Activated CD4-positive, alpha-beta memory T cell treated with anti-CD3 and anti-CD28 coated beads for 36 hours (primary cell): ENCODE results near the gene ALDH7A1. TPM values are rescaled to one million over a fixed set of nuclear protein-coding genes. Genes with fewer than 3 reads are reported as not detected.
"Not testable (repeated sequence)": the region's sequence is repeated elsewhere in the genome, so short reads cannot be mapped to it uniquely, and the experiment has no call there.

Experiments
- CTCF ChIA-PET: fragments of 350-600 bp; sonication (Branson Sonifier 250); formaldehyde crosslinking; loops from one replicate; lab custom pipeline; 2021; ENCODE audit warnings: antibody characterized with exemption, inconsistent platforms; lab: Charles Lee
- POLR2A ChIA-PET: fragments of 350-600 bp; sonication (Branson Sonifier 250); formaldehyde crosslinking; loops from one replicate; lab custom pipeline; 2021; ENCODE audit warnings: antibody characterized with exemption; lab: Charles Lee
- DNase-seq: peaks from one replicate; pipeline ENCODE4 v3.0.0-alpha.2; 2020
- H3K27ac Mint-ChIP-seq: one replicate; pipeline ENCODE4 v1.8.0; 2021; ENCODE audit warnings: mixed read lengths
- H3K27me3 Mint-ChIP-seq: one replicate; pipeline ENCODE4 v1.8.0; 2021; ENCODE audit warnings: mixed read lengths
- H3K36me3 Mint-ChIP-seq: one replicate; pipeline ENCODE4 v1.8.0; 2021; ENCODE audit warnings: mixed read lengths
- H3K4me1 Mint-ChIP-seq: one replicate; pipeline ENCODE4 v1.8.0; 2021; ENCODE audit warnings: low read depth, mixed read lengths
- H3K4me3 Mint-ChIP-seq: one replicate; pipeline ENCODE4 v1.8.0; 2021; ENCODE audit warnings: mild to moderate bottlenecking, mixed read lengths
- H3K9me3 Mint-ChIP-seq: one replicate; pipeline ENCODE4 v1.8.0; 2021; ENCODE audit warnings: mixed read lengths
- intact Hi-C: fragments of 100-400 bp; cut with micrococcal nuclease; formaldehyde crosslinking; loops from one replicate; pipeline ENCODE4 v1.15.1; 2023
- total RNA-seq, 2 experiments: library from RNA; stranded (reverse); gene quantifications; one replicate each; pipeline ENCODE4 v1.2.3, GENCODE V29; 2021

Gene ALDH7A1
- total RNA-seq, 2 experiments from 2014 or later = 5.3 to 5.7 TPM

GRCh38 chr5:126591549-126591948, 3.5 kb downstream of the ALDH7A1 start:
- Mint-ChIP-seq H3K9me3 (no peaks in the 10 kb centered on the region), H3K36me3 (no peaks in the 10 kb centered on the region), H3K4me1 (peaks cover 8% of the 10 kb centered on the region), H3K4me3 (no peak overlapping the region), H3K27me3 (peaks cover 13% of the 10 kb centered on the region), H3K27ac (no peak overlapping the region)
- DNase-seq = no peak
- ChIA-PET CTCF (no interaction called here), POLR2A (no interaction called here)
- intact Hi-C loops = no loop called here

- no peaks in the 10 kb centered on the region for H3K36me3 Mint-ChIP-seq
- intact Hi-C loops = no loop called here
- ChIA-PET CTCF (interaction anchor here (0.6 kb wide), 1 partner anchor 45 kb away, joined by 3 read pairs; no protein-coding TSS in a partner anchor), POLR2A (no interaction called here)
- H3K27ac Mint-ChIP-seq = no peak overlapping the region
- no peaks in the 10 kb centered on the region for H3K9me3 Mint-ChIP-seq
- H3K4me3 Mint-ChIP-seq = no peak overlapping the region
- H3K4me1 Mint-ChIP-seq = peaks cover 6% of the 10 kb centered on the region
- peaks cover 13% of the 10 kb centered on the region for H3K27me3 Mint-ChIP-seq
- DNase-seq = no peak
These were observed 5.3 kb downstream of the ALDH7A1 start for GRCh38 chr5:126589536-126590297.

- intact Hi-C loops = no loop called here
- no peak for DNase-seq
- no peaks in the 10 kb centered on the region for H3K4me1 Mint-ChIP-seq
- ChIA-PET POLR2A (no interaction called here), CTCF (interaction anchor here (0.6 kb wide), 1 partner anchor 35 kb away, joined by 6 read pairs; no protein-coding TSS in a partner anchor)
- no peak overlapping the region for H3K27ac Mint-ChIP-seq
- no peaks in the 10 kb centered on the region for H3K9me3 Mint-ChIP-seq
- peaks cover 7% of the 10 kb centered on the region for H3K27me3 Mint-ChIP-seq
- H3K4me3 Mint-ChIP-seq = no peak overlapping the region
- H3K36me3 Mint-ChIP-seq = no peaks in the 10 kb centered on the region
These were observed 7.2 kb downstream of the ALDH7A1 start for GRCh38 chr5:126587551-126588390.

- intact Hi-C loops = no loop called here
- no peak for DNase-seq
- Mint-ChIP-seq H3K4me3 (no peak overlapping the region), H3K36me3 (no peaks in the 10 kb centered on the region), H3K9me3 (no peaks in the 10 kb centered on the region), H3K27me3 (peaks cover 4% of the 10 kb centered on the region), H3K4me1 (no peaks in the 10 kb centered on the region), H3K27ac (no peak overlapping the region)
- POLR2A ChIA-PET = no interaction called here
- CTCF ChIA-PET = interaction anchor here (1.3 to 1.7 kb wide), 2 partner anchors 18 to 83 kb away, joined by 3 to 4 read pairs; partner anchors contain the start of gene PHAX
These were observed 11.3 kb downstream of the ALDH7A1 start for GRCh38 chr5:126583761-126584160.

GRCh38 chr5:126579716-126580115, 15.3 kb downstream of the ALDH7A1 start:
- DNase-seq = no peak
- H3K27me3 Mint-ChIP-seq = peaks cover 4% of the 10 kb centered on the region
- no peaks in the 10 kb centered on the region for H3K36me3 Mint-ChIP-seq
- H3K27ac Mint-ChIP-seq = no peak overlapping the region
- intact Hi-C loops = no loop called here
- H3K4me3 Mint-ChIP-seq = no peak overlapping the region
- no peaks in the 10 kb centered on the region for H3K4me1 Mint-ChIP-seq
- no peaks in the 10 kb centered on the region for H3K9me3 Mint-ChIP-seq
- ChIA-PET CTCF (interaction anchor here (0.5 kb wide), 1 partner anchor 182 kb away, joined by 3 read pairs; no protein-coding TSS in a partner anchor), POLR2A (no interaction called here)

- Mint-ChIP-seq H3K4me1 (no peaks in the 10 kb centered on the region), H3K4me3 (no peak overlapping the region), H3K27ac (no peak overlapping the region), H3K36me3 (no peaks in the 10 kb centered on the region), H3K9me3 (no peaks in the 10 kb centered on the region), H3K27me3 (no peaks in the 10 kb centered on the region)
- POLR2A ChIA-PET = no interaction called here
- CTCF ChIA-PET = no interaction called here
- intact Hi-C loops = no loop called here
- DNase-seq = no peak
These were observed 17.6 kb downstream of the ALDH7A1 start for GRCh38 chr5:126577415-126577814.

GRCh38 chr5:126576974-126577373, 18.0 kb downstream of the ALDH7A1 start:
- Mint-ChIP-seq H3K36me3 (no peaks in the 10 kb centered on the region), H3K27me3 (no peaks in the 10 kb centered on the region), H3K9me3 (no peaks in the 10 kb centered on the region), H3K4me3 (no peak overlapping the region), H3K4me1 (no peaks in the 10 kb centered on the region), H3K27ac (no peak overlapping the region)
- CTCF ChIA-PET = no interaction called here
- DNase-seq = no peak
- POLR2A ChIA-PET = no interaction called here
- intact Hi-C loops = no loop called here

GRCh38 chr5:126575644-126576043, 19.4 kb downstream of the ALDH7A1 start:
- intact Hi-C loops = no loop called here
- CTCF ChIA-PET = no interaction called here
- no peaks in the 10 kb centered on the region for H3K4me1 Mint-ChIP-seq
- POLR2A ChIA-PET = interaction anchor here (0.6 kb wide), 1 partner anchor 435 kb away, joined by 3 read pairs; no protein-coding TSS in a partner anchor
- H3K27me3 Mint-ChIP-seq = no peaks in the 10 kb centered on the region
- no peak for DNase-seq
- no peaks in the 10 kb centered on the region for H3K36me3 Mint-ChIP-seq
- no peaks in the 10 kb centered on the region for H3K9me3 Mint-ChIP-seq
- no peak overlapping the region for H3K27ac Mint-ChIP-seq
- no peak overlapping the region for H3K4me3 Mint-ChIP-seq

GRCh38 chr5:126568206-126568755, 26.7 kb downstream of the ALDH7A1 start:
- no peaks in the 10 kb centered on the region for H3K4me1 Mint-ChIP-seq

GRCh38 chr5:126562823-126563222, 32.2 kb downstream of the ALDH7A1 start:
- ChIA-PET CTCF (no interaction called here), POLR2A (no interaction called here)
- Mint-ChIP-seq H3K27ac (no peak overlapping the region), H3K27me3 (no peaks in the 10 kb centered on the region), H3K36me3 (no peaks in the 10 kb centered on the region), H3K4me3 (no peak overlapping the region), H3K4me1 (no peaks in the 10 kb centered on the region), H3K9me3 (no peaks in the 10 kb centered on the region)
- intact Hi-C loops = no loop called here
- DNase-seq = no peak

More at GRCh38 chr5:126568206-126568755, 26.7 kb downstream of the ALDH7A1 start:
- H3K9me3 Mint-ChIP-seq = no peaks in the 10 kb centered on the region
- no peak overlapping the region for H3K4me3 Mint-ChIP-seq
- no peak overlapping the region for H3K27ac Mint-ChIP-seq
- POLR2A ChIA-PET = no interaction called here
- no peaks in the 10 kb centered on the region for H3K36me3 Mint-ChIP-seq
- intact Hi-C loops = no loop called here
- CTCF ChIA-PET = no interaction called here
- H3K27me3 Mint-ChIP-seq = no peaks in the 10 kb centered on the region
- no peak for DNase-seq

GRCh38 chr5:126561908-126562307, 33.1 kb downstream of the ALDH7A1 start:
- H3K27ac Mint-ChIP-seq = no peak overlapping the region
- DNase-seq = no peak
- H3K4me3 Mint-ChIP-seq = no peak overlapping the region
- H3K9me3 Mint-ChIP-seq = no peaks in the 10 kb centered on the region
- CTCF ChIA-PET = no interaction called here
- H3K27me3 Mint-ChIP-seq = no peaks in the 10 kb centered on the region
- H3K36me3 Mint-ChIP-seq = no peaks in the 10 kb centered on the region
- POLR2A ChIA-PET = no interaction called here
- no peaks in the 10 kb centered on the region for H3K4me1 Mint-ChIP-seq
- intact Hi-C loops = no loop called here

DNA sequence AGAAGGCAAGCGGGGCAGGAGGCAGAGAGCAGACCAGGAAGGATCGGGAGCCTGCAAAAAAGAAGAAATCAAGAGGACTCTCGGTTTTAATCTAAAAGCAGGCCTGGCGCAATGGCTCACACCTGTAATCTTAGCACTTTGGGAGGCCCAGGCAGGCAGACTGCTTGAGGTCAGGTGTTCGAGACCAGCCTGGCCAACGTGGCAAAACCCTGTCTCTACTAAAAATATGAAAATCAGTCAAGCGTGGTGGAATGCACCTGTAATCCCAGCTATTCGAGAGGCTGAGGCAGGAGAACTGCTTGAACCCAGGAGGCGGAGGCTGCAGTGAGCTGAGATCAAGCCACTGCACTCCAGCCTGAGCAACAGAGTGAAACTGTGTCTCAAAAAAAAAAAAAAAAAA, 39.9 kb downstream of the ALDH7A1 start:
- H3K36me3 Mint-ChIP-seq, H3K27me3 Mint-ChIP-seq, intact Hi-C loops, DNase-seq, H3K9me3 Mint-ChIP-seq, CTCF ChIA-PET, H3K27ac Mint-ChIP-seq, H3K4me1 Mint-ChIP-seq, POLR2A ChIA-PET, H3K4me3 Mint-ChIP-seq: not testable (repeated sequence)
